ENCODE data around the gene DPP6.

Gene DPP6

DNA sequence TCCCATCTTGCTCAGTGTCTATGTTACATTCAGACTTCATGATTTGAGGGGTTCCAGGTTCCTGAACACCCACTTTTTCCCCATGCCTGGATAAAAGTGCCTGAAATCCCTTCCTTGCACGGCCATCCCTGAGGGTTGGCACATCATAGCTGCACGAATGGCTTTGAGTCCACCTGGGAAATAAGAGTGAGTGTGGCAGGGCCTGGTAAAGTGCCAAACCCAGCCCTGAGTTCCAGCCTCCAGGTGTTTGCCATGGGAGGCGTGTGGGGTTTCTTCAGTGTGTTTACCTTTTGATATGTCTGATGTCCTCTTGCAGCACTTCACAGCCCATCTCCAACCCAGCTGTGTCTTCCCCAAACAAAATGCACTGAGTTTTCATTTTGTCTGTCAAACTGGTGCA, 805.0 kb downstream of the DPP6 start:
- in situ Hi-C loops (cut with MboI; ENCODE audit: low pct_unique_long_range_greater_than_20kb, low sequenced_read_pairs, unreplicated experiment) = no loop called here
- TF ChIP-seq, protein P1, sequence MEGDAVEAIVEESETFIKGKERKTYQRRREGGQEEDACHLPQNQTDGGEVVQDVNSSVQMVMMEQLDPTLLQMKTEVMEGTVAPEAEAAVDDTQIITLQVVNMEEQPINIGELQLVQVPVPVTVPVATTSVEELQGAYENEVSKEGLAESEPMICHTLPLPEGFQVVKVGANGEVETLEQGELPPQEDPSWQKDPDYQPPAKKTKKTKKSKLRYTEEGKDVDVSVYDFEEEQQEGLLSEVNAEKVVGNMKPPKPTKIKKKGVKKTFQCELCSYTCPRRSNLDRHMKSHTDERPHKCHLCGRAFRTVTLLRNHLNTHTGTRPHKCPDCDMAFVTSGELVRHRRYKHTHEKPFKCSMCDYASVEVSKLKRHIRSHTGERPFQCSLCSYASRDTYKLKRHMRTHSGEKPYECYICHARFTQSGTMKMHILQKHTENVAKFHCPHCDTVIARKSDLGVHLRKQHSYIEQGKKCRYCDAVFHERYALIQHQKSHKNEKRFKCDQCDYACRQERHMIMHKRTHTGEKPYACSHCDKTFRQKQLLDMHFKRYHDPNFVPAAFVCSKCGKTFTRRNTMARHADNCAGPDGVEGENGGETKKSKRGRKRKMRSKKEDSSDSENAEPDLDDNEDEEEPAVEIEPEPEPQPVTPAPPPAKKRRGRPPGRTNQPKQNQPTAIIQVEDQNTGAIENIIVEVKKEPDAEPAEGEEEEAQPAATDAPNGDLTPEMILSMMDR (IDR thresholded peaks at IDR 0.05; ENCODE audit: extremely low read depth, insufficient read depth, missing control alignments) = no peak
- no peak for DNase-seq (ENCODE audit: low spot score)

DNA sequence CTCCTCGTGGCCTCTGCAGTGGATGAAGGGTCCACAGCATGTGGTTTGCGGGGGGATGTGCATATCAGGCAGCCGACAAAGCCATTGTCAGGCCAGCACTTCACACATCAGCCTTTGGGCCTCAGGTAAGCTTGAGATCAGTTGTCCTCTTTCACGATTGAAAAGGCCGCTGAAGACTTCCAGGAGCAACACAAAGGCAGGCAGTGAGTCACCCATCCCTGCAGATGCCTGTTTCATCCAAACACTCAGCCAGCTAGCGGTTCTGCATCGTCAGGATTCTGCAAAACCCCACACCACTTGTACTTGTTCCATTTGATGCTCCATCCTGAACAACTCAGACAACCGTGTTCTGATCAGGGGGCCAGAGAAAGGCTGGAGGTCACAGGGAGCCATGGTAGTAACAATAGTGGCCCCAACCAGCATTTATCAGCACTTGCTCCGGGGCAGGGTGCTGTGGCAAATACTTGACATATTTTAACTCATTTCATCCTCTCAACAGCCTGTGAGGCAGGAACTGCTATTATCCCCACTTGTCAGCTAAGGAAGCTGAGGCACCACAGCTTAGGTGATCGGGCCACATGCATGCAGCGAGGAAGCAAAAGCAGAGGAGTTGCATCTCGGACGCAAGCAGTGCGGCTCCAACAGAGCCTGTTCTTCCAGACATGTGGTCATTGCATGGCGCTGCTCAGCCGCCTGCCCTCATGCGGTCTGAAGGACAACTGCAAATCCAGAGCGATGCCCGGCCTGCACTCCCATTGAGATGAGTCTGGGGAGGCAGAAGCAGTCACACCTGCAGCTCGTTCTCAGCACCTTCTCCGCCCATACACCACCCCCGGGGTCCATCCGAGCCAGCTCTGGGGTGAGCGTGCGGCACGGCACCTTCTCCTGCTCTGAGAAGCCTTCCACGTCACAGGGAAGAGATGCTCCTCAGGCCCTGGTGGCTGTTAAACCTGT, 805.8 kb downstream of the DPP6 start:
- in situ Hi-C loops (cut with MboI; ENCODE audit: low pct_unique_long_range_greater_than_20kb, low sequenced_read_pairs, unreplicated experiment) = no loop called here
- no peak for DNase-seq (ENCODE audit: low spot score)

DNA sequence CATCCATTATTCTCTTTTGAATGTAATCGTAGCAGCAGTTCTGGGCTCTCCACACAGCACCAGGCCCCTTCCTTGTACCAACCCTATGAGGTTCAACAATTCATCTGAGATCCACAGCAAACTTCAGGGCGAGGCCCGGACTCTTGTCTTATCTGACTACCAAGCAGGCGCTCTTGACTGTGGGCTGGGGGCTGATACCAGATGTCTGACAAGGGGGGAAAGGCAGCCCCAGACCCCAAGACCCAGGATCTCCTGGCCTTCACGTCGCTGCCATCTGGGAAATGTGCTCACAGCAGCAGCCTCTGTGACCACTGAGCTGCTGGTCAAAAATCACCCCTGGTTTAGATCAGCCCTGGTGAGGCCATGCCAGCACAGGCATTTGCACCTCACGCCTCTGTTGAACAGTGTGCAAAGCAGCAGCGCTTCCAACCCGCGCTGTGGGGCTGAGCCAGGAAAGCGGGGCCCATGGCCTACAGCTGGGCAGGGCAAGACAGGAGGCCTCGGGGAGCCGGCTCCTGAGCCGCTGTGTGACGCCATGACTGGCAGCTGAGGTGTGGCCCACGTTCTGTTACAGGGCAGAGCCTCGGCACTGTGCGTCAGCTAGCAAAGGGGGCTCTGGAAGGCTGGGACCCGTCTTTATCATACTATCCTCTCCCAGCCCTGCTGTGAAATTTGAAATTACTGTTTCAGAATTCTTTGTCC, 806.8 kb downstream of the DPP6 start:
- in situ Hi-C loops (cut with MboI; ENCODE audit: low pct_unique_long_range_greater_than_20kb, low sequenced_read_pairs, unreplicated experiment) = no loop called here
- DNase-seq (ENCODE audit: low spot score) = no peak
- TF ChIP-seq, protein P1 (IDR thresholded peaks at IDR 0.05; ENCODE audit: extremely low read depth, insufficient read depth, missing control alignments) = no peak

More for the DNA sequence above, 805.8 kb downstream of the DPP6 start:
- TF ChIP-seq, protein P1 (IDR thresholded peaks at IDR 0.05; ENCODE audit: extremely low read depth, insufficient read depth, missing control alignments) = no peak

DNA sequence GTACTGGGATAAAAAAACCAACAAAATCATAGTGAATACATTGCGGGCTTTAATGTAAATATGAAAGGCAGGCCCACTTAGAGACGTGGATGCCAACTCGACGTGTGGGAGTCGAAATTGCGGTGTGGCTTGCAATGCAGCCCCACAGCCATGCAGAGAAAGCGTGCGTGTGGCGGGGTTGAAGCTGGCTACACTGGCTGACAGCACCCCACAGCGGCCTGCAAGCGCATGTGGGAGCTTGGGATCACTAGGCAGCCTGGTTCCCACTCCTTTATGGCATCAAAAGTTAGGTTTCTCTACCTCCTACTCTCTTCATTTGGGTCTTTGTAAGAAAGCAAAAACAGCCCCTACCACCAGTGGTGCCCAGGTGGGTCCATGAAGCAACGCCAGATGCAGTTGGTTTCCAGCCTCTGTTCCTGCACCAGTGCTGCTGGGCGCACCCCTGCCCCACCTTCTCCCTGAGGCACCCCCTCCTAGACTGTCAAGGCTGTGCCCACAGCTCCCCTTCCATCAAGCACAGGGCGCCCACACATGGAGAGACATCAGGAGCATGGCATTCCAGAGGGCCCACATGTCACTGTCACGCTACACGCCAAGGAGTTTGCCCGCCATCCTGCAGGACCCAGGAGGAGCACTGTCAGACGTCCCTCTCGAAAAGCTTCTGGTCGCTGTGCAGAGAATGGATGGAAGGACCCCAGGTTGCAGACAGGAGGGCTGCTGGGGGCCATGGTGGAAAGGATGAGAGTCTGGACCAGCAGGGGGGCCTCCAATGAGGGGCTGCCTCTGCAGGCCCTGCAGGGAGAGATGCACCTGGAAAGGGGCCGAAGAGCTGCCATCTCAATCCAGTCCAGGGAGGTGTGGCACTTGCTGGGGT, 807.8 kb downstream of the DPP6 start:
- DNase-seq (ENCODE audit: low spot score) = no peak
- in situ Hi-C loops (cut with MboI; ENCODE audit: low pct_unique_long_range_greater_than_20kb, low sequenced_read_pairs, unreplicated experiment) = no loop called here
- TF ChIP-seq, protein P1 (IDR thresholded peaks at IDR 0.05; ENCODE audit: extremely low read depth, insufficient read depth, missing control alignments) = no peak

DNA sequence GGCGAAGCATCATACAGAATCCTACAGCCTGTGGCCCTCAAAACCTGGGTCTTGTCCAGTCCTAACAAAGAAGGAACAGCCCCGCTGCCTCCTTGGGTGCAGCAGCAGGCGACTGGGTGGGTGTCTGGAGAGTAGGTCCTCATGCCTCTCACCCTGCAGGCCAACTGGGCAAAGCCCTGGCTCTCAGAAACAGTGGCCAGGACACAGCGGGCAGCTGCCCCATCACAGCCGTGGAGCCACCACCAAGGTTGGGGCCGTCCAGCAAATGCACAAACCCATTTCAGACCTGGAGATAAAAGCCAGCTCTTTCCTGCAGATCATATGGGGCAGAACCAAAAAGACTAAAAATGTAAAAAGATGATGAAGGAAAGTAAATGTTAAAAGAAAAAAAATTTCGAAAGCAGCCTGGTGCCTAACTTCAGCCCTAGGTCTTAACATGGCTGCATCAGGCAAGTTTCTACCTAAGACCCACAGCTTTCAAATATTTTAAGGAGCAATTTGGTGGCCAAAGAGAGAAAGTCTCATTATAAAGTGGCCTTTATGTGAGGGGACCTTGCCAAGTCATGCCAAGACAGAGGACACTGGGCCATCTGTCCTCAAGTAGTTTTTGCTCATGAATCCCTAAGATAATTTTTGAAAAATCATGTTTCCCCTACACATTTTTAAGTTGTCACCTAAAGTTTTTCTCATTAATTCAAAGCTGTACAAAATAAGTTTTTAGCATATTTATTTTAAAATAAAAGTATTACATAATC, 808.6 kb downstream of the DPP6 start:
- DNase-seq (ENCODE audit: low spot score) = no peak
- TF ChIP-seq, protein P1 (IDR thresholded peaks at IDR 0.05; ENCODE audit: extremely low read depth, insufficient read depth, missing control alignments) = no peak
- in situ Hi-C loops (cut with MboI; ENCODE audit: low pct_unique_long_range_greater_than_20kb, low sequenced_read_pairs, unreplicated experiment) = no loop called here

Data from GM13977 (cell line).